ENCODE results near the gene USF3. TPM values are rescaled to one million over a fixed set of nuclear protein-coding genes. Genes with fewer than 3 reads are reported as not detected.

USF3 gene
- total RNA-seq, 1 donor from 2014 or later, result 18.3 TPM

DNA sequence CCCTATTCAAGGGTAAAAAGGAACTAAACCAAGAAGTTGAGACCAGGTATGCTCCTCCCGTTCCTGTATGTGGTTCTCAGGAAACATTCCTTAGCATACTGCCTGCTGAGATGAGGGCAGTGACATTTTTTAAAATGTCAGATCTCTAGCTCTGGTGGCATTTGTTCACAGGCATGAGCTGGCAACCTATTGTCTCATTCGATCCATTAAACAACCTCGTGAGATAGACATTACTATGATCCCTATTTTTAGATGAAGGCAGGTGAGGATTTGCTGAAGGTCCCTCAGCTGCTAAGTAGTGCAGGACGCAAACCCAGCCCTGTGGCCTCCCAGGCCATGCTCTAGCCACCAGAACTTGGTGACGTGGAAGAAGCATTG is 89.2 kb downstream of the USF3 start:
- no peaks in the 10 kb centered on the region for H3K36me3 Mint-ChIP-seq (ENCODE audit: low read depth)
- no peaks in the 10 kb centered on the region for H3K27me3 Mint-ChIP-seq (ENCODE audit: low read depth)
- peaks cover 2% of the 10 kb centered on the region for H3K9me3 Mint-ChIP-seq
- no peak for DNase-seq (ENCODE audit: low read depth, low spot score)
- TF ChIP-seq, protein P1, sequence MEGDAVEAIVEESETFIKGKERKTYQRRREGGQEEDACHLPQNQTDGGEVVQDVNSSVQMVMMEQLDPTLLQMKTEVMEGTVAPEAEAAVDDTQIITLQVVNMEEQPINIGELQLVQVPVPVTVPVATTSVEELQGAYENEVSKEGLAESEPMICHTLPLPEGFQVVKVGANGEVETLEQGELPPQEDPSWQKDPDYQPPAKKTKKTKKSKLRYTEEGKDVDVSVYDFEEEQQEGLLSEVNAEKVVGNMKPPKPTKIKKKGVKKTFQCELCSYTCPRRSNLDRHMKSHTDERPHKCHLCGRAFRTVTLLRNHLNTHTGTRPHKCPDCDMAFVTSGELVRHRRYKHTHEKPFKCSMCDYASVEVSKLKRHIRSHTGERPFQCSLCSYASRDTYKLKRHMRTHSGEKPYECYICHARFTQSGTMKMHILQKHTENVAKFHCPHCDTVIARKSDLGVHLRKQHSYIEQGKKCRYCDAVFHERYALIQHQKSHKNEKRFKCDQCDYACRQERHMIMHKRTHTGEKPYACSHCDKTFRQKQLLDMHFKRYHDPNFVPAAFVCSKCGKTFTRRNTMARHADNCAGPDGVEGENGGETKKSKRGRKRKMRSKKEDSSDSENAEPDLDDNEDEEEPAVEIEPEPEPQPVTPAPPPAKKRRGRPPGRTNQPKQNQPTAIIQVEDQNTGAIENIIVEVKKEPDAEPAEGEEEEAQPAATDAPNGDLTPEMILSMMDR (conservative IDR thresholded peaks at IDR 0.05), result no peak
- H3K27ac Mint-ChIP-seq (ENCODE audit: unreplicated experiment), result no peak overlapping the region
- no peak overlapping the region for H3K4me3 Mint-ChIP-seq
- peaks cover 8% of the 10 kb centered on the region for H3K4me1 Mint-ChIP-seq

- no peak for DNase-seq (ENCODE audit: low read depth, low spot score)
- Mint-ChIP-seq H3K27me3 (ENCODE audit: low read depth) (no peaks in the 10 kb centered on the region), H3K9me3 (peaks cover 2% of the 10 kb centered on the region), H3K36me3 (ENCODE audit: low read depth) (no peaks in the 10 kb centered on the region), H3K4me3 (no peak overlapping the region), H3K4me1 (peaks cover 8% of the 10 kb centered on the region), H3K27ac (ENCODE audit: unreplicated experiment) (peak overlapping the region; percentile 12)
- TF ChIP-seq, protein P1 (conservative IDR thresholded peaks at IDR 0.05), result no peak
Observed at GRCh38 chr3:113606539-113607218, 89.8 kb downstream of the USF3 start.

DNA sequence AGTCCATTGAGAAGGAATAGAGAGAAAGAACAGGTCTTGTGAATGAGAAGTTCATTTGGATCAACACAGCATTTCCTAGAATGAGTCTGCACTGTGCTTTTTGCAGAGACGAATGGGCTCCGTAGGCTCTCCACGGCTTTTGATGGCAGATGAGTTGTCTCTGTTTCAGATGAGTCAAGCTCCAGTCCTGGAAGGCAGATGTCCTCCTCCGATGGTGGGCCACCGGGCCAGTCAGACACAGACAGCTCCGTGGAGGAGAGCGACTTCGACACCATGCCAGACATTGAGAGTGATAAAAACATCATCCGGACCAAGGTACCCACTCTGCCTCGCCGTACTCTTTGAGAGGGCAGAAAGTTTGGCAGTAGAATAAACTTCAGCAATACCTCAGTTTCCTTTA is 93.6 kb downstream of the USF3 start:
- H3K27me3 Mint-ChIP-seq (ENCODE audit: low read depth), result no peaks in the 10 kb centered on the region
- H3K4me1 Mint-ChIP-seq, result peaks cover 8% of the 10 kb centered on the region
- no peaks in the 10 kb centered on the region for H3K36me3 Mint-ChIP-seq (ENCODE audit: low read depth)
- TF ChIP-seq, protein P1 (conservative IDR thresholded peaks at IDR 0.05), result no peak
- no peak overlapping the region for H3K27ac Mint-ChIP-seq (ENCODE audit: unreplicated experiment)
- no peak overlapping the region for H3K4me3 Mint-ChIP-seq
- H3K9me3 Mint-ChIP-seq, result no peaks in the 10 kb centered on the region
- no peak for DNase-seq (ENCODE audit: low read depth, low spot score)

DNA sequence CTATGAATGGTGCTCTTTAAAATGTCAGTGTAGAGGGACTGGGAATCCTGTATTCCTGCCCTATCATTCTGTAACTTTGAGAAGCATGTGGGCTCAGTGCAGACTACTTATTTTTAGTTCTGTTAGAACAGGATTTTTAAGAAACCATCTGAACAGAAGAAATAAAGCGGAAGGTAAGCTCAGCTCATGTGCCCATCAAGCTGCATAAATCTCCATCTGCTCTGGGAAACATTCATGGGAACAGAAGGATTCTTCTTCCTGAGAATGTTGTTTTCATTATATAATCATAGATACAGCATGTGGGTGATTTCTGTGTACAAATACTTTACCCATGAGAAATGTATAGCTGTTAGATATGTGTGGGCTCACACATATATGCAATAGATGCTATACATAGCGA is 94.2 kb downstream of the USF3 start:
- no peak overlapping the region for H3K4me3 Mint-ChIP-seq
- peaks cover 8% of the 10 kb centered on the region for H3K4me1 Mint-ChIP-seq
- TF ChIP-seq, protein P1 (conservative IDR thresholded peaks at IDR 0.05), result no peak
- H3K9me3 Mint-ChIP-seq, result no peaks in the 10 kb centered on the region
- no peak for DNase-seq (ENCODE audit: low read depth, low spot score)
- H3K27me3 Mint-ChIP-seq (ENCODE audit: low read depth), result no peaks in the 10 kb centered on the region
- no peak overlapping the region for H3K27ac Mint-ChIP-seq (ENCODE audit: unreplicated experiment)
- H3K36me3 Mint-ChIP-seq (ENCODE audit: low read depth), result no peaks in the 10 kb centered on the region

- Mint-ChIP-seq H3K27me3 (ENCODE audit: low read depth) (no peaks in the 10 kb centered on the region), H3K4me1 (no peaks in the 10 kb centered on the region), H3K9me3 (no peaks in the 10 kb centered on the region), H3K27ac (ENCODE audit: unreplicated experiment) (no peak overlapping the region), H3K36me3 (ENCODE audit: low read depth) (no peaks in the 10 kb centered on the region), H3K4me3 (no peak overlapping the region)
- DNase-seq (ENCODE audit: low read depth, low spot score), result no peak
- TF ChIP-seq, protein P1 (conservative IDR thresholded peaks at IDR 0.05), result no peak
Observed at GRCh38 chr3:113601240-113601639, 95.2 kb downstream of the USF3 start.
